Keratinocyte (primary cell): ENCODE data around the gene AFF4.

ENCODE experiments used
- CTCF ChIP-seq, 3 experiments: IDR thresholded peaks in 1 of 3; conservative IDR thresholded peaks in 1 of 3; optimal IDR thresholded peaks in 1 of 3; 2 replicates in 2 of 3; 3 replicates in 1 of 3; pipeline versions ENCODE3 to v1.5.1; 2011; ENCODE audit warnings: low read length in 3 of 3, mild to moderate bottlenecking in 3 of 3, moderate library complexity in 2 of 3, control low read depth in 1 of 3, inconsistent platforms in 1 of 3; ENCODE audit not compliant: insufficient read depth in 2 of 3; ENCODE audit errors: extremely low read depth in 1 of 3
- EZH2 ChIP-seq: IDR thresholded peaks from one replicate; pipeline ENCODE4 v1.6.1; 2012; ENCODE audit warnings: inconsistent platforms, mild to moderate bottlenecking, low read length, moderate library complexity

- TF ChIP-seq CTCF (optimal IDR thresholded peaks at IDR 0.05 in 1 of 3, IDR thresholded peaks at IDR 0.05 in 1 of 3, conservative IDR thresholded peaks at IDR 0.05 in 1 of 3; ENCODE audit: extremely low read depth in 1 of 3, insufficient read depth in 2 of 3, low read length in 3 of 3) (no peak), EZH2 (no peak)
Measured at GRCh38 chr5:132837868-132838267, 125.6 kb downstream of the AFF4 start.
